H1 (cell line): Measurements from ENCODE around the gene PEPD.

Source experiments
- GABPA ChIP-seq: IDR thresholded peaks from 2 replicates; pipeline ENCODE4 v1.6.1; 2011; ENCODE audit warnings: mild to moderate bottlenecking, low read length, moderate library complexity, borderline replicate concordance; ENCODE audit not compliant: insufficient read depth
- SIN3A ChIP-seq, 2 experiments: IDR thresholded peaks in 1 of 2; conservative IDR thresholded peaks in 1 of 2; 2 replicates each; pipeline ENCODE4 v1.6.1; 2011 to 2012; ENCODE audit warnings: low read length in 2 of 2, improper control_type of control experiment in 1 of 2, low read depth in 1 of 2, mild to moderate bottlenecking in 1 of 2
- YY1 ChIP-seq: IDR thresholded peaks from 2 replicates; pipeline ENCODE4 v1.6.1; 2011; ENCODE audit warnings: low read depth, mild to moderate bottlenecking, low read length
- ZNF274 ChIP-seq: IDR thresholded peaks from 2 replicates; pipeline ENCODE4 v1.7.0; 2012; ENCODE audit warnings: low read length, borderline replicate concordance; ENCODE audit errors: extremely low read depth
- TF ChIP-seq, protein P1 (sequence below), 3 experiments: IDR thresholded peaks; 1 replicate in 2 of 3; 2 replicates in 1 of 3; pipeline versions ENCODE4 v1.5.1 to v1.6.1; 2011; ENCODE audit warnings: low read length in 3 of 3, mild to moderate bottlenecking in 3 of 3, inconsistent platforms in 2 of 3, low read depth in 1 of 3, moderate library complexity in 1 of 3; ENCODE audit not compliant: insufficient read depth in 1 of 3; ENCODE audit errors: control extremely low read depth in 1 of 3
- TF ChIP-seq, protein P2 (sequence below): IDR thresholded peaks from 2 replicates; pipeline ENCODE4 v1.6.1; 2012; ENCODE audit warnings: inconsistent platforms

DNA sequence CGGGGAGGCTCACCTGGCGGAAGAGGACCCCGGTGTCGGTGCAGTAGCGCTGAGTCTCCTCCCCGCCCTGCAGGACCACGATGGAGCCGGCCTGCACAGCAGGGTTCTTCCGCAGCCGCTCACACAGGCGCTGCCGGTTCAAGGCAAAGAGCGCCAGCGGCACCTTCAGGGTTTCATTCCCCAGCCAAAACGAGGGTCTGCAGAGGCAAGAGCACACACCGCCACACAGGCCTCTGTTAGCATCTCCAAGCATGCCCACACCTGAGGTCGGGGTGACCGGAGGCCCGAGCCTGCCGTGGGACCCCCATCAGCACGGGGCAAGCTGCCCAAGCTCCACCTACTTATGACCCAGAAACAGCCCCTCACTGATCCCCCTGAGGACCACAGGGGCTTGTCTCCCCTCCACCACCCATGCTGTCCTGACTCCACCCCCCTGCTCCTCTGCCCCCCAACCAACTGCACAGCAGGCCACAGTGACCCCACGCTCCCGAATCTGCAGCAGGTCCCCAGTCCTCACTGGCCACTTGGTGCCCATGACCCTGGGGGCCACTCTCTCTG lies 8.9 kb downstream of the PEPD start:
- TF ChIP-seq, protein P1, sequence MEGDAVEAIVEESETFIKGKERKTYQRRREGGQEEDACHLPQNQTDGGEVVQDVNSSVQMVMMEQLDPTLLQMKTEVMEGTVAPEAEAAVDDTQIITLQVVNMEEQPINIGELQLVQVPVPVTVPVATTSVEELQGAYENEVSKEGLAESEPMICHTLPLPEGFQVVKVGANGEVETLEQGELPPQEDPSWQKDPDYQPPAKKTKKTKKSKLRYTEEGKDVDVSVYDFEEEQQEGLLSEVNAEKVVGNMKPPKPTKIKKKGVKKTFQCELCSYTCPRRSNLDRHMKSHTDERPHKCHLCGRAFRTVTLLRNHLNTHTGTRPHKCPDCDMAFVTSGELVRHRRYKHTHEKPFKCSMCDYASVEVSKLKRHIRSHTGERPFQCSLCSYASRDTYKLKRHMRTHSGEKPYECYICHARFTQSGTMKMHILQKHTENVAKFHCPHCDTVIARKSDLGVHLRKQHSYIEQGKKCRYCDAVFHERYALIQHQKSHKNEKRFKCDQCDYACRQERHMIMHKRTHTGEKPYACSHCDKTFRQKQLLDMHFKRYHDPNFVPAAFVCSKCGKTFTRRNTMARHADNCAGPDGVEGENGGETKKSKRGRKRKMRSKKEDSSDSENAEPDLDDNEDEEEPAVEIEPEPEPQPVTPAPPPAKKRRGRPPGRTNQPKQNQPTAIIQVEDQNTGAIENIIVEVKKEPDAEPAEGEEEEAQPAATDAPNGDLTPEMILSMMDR (IDR thresholded peaks at IDR 0.05; ENCODE audit: control extremely low read depth in 1 of 3, insufficient read depth in 1 of 3, low read depth in 1 of 3, low read length in 3 of 3): no peak
- TF ChIP-seq, protein P2, sequence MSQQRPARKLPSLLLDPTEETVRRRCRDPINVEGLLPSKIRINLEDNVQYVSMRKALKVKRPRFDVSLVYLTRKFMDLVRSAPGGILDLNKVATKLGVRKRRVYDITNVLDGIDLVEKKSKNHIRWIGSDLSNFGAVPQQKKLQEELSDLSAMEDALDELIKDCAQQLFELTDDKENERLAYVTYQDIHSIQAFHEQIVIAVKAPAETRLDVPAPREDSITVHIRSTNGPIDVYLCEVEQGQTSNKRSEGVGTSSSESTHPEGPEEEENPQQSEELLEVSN: no peak
- no peak for TF ChIP-seq GABPA
- no peak for TF ChIP-seq SIN3A (conservative IDR thresholded peaks at IDR 0.05 in 1 of 2, IDR thresholded peaks at IDR 0.05 in 1 of 2; ENCODE audit: low read depth in 1 of 2, low read length in 2 of 2)
- no peak for TF ChIP-seq ZNF274
- no peak for TF ChIP-seq YY1
